ENCODE data around the gene DMRTC2. TPM values are rescaled to one million over a fixed set of nuclear protein-coding genes. Genes with fewer than 3 reads are reported as not detected.

DMRTC2 gene
- total RNA-seq, 4 donors from 2014 or later = not detected

GRCh38 chr19:41866284-41866683, 21.4 kb downstream of the DMRTC2 start:
- DNase-seq (no peak), ATAC-seq (no peak)
- in situ Hi-C loops (cut with MboI; ENCODE audit: low sequenced_read_pairs in 4 of 4) (loop anchor here in 1 of 4 donors (10.0 kb wide), 1 partner anchor 89 kb away; the partner anchor contains the start of gene RABAC1), intact Hi-C loops (cut with DNase I; ENCODE audit: low total_unique reads) (loop anchor here (10.0 kb wide), 2 partner anchors 349 to 459 kb away; partner anchors contain the start of genes DEDD2 and MEGF8)
- H3K36me3 ChIP-seq = peaks cover 0 to 78% of the 10 kb centered on the region in 2 donors
- H3K27me3 ChIP-seq = no peaks in the 10 kb centered on the region
- H3K4me1 ChIP-seq = peaks cover 15 to 22% of the 10 kb centered on the region in 2 donors
- H3K9me3 ChIP-seq = no peaks in the 10 kb centered on the region
- H3K27ac ChIP-seq = no peak overlapping the region
- TF ChIP-seq POLR2A (IDR thresholded peaks at IDR 0.05) (no peak), CTCF (IDR thresholded peaks at IDR 0.05 in 4 of 5, conservative IDR thresholded peaks at IDR 0.05 in 1 of 5) (no peak)
- H3K4me3 ChIP-seq = no peak overlapping the region

GRCh38 chr19:41868120-41868988, 23.5 kb downstream of the DMRTC2 start:
- Histone ChIP-seq H3K27ac (no peak overlapping the region), H3K4me1 (peaks cover 1% of the 10 kb centered on the region in 2 donors), H3K4me3 (no peak overlapping the region), H3K9me3 (no peaks in the 10 kb centered on the region), H3K27me3 (no peaks in the 10 kb centered on the region), H3K36me3 (peaks cover 0 to 67% of the 10 kb centered on the region in 2 donors)
- DNase-seq (no peak), ATAC-seq (no peak)
- in situ Hi-C loops (cut with MboI; ENCODE audit: low sequenced_read_pairs in 4 of 4) = loop anchor here in 1 of 4 donors (10.0 kb wide), 1 partner anchor 86 kb away; the partner anchor contains the start of gene RABAC1
- TF ChIP-seq CTCF (IDR thresholded peaks at IDR 0.05 in 4 of 5, conservative IDR thresholded peaks at IDR 0.05 in 1 of 5) (no peak), POLR2A (IDR thresholded peaks at IDR 0.05) (no peak)
- intact Hi-C loops (cut with DNase I; ENCODE audit: low total_unique reads) = loop anchor here (10.0 kb wide), 2 partner anchors 346 to 456 kb away; partner anchors contain the start of genes DEDD2 and MEGF8

- intact Hi-C loops (cut with DNase I; ENCODE audit: low total_unique reads) = loop anchor here (10.0 kb wide), 2 partner anchors 346 to 456 kb away; partner anchors contain the start of genes DEDD2 and MEGF8
- H3K4me1 ChIP-seq = no peaks in the 10 kb centered on the region
- H3K4me3 ChIP-seq = no peak overlapping the region
These were observed 24.1 kb downstream of the DMRTC2 start for GRCh38 chr19:41868989-41869300.

GRCh38 chr19:41869374-41869955, 24.6 kb downstream of the DMRTC2 start:
- ATAC-seq = no peak
- in situ Hi-C loops (cut with MboI; ENCODE audit: low sequenced_read_pairs in 4 of 4) (loop anchor here in 1 of 4 donors (10.0 kb wide), 1 partner anchor 85 kb away; the partner anchor contains the start of gene RABAC1), intact Hi-C loops (cut with DNase I; ENCODE audit: low total_unique reads) (loop anchor here (10.0 kb wide), 2 partner anchors 345 to 455 kb away; partner anchors contain the start of genes DEDD2 and MEGF8)
- Histone ChIP-seq H3K9me3 (no peaks in the 10 kb centered on the region), H3K4me1 (no peaks in the 10 kb centered on the region), H3K4me3 (no peak overlapping the region), H3K36me3 (peaks cover 0 to 57% of the 10 kb centered on the region in 2 donors), H3K27ac (no peak overlapping the region), H3K27me3 (no peaks in the 10 kb centered on the region)
- DNase-seq = no peak
- TF ChIP-seq CTCF (IDR thresholded peaks at IDR 0.05 in 4 of 5, conservative IDR thresholded peaks at IDR 0.05 in 1 of 5) (no peak), POLR2A (IDR thresholded peaks at IDR 0.05) (no peak)

More at GRCh38 chr19:41868989-41869300, 24.1 kb downstream of the DMRTC2 start:
- TF ChIP-seq CTCF (IDR thresholded peaks at IDR 0.05 in 4 of 5, conservative IDR thresholded peaks at IDR 0.05 in 1 of 5) (no peak), POLR2A (IDR thresholded peaks at IDR 0.05) (no peak)
- Histone ChIP-seq H3K36me3 (peaks cover 0 to 62% of the 10 kb centered on the region in 2 donors), H3K27ac (no peak overlapping the region), H3K27me3 (no peaks in the 10 kb centered on the region), H3K9me3 (no peaks in the 10 kb centered on the region)
- in situ Hi-C loops (cut with MboI; ENCODE audit: low sequenced_read_pairs in 4 of 4) = loop anchor here in 1 of 4 donors (10.0 kb wide), 1 partner anchor 86 kb away; the partner anchor contains the start of gene RABAC1
- ATAC-seq (no peak), DNase-seq (no peak)
